Breast epithelium (tissue), 4 donors: ENCODE measurements around the gene IRF3. TPM values are rescaled to one million over a fixed set of nuclear protein-coding genes. Genes with fewer than 3 reads are reported as not detected.
"Not testable (repeated sequence)": the region's sequence is repeated elsewhere in the genome, so short reads cannot be mapped to it uniquely, and the experiment has no call there.

Experiments
- DNase-seq, 2 donors: peaks; one replicate each; pipeline ENCODE4 v3.0.0-alpha.2; 2019; ENCODE audit warnings: low spot score in 2 of 2
- H3K27ac ChIP-seq, 2 donors: fragments of 200-600 bp; sonication (generic) in 1 of 2; one replicate each; pipeline ENCODE4 v1.5.1; 2016 to 2019; ENCODE audit warnings: mild to moderate bottlenecking in 1 of 2
- H3K27me3 ChIP-seq, 2 donors: fragments of 200-600 bp; sonication (generic) in 1 of 2; one replicate each; pipeline versions ENCODE4 v1.5.1 to v1.6.0; 2017 to 2019; ENCODE audit warnings: control low read depth in 1 of 2, mild to moderate bottlenecking in 1 of 2
- H3K36me3 ChIP-seq: fragments of 200-600 bp; one replicate; pipeline ENCODE4 v1.5.1; 2019
- H3K4me1 ChIP-seq, 2 donors: fragments of 200-600 bp; sonication (generic); one replicate each; pipeline ENCODE4 v1.5.1; 2016 to 2019; ENCODE audit warnings: control low read depth in 1 of 2
- H3K4me3 ChIP-seq, 3 donors: fragments of 200-600 bp; sonication (generic); 1 replicate in 2 of 3; 2 replicates in 1 of 3; pipeline ENCODE4 v1.5.1; 2016 to 2019; ENCODE audit warnings: mild to moderate bottlenecking in 3 of 3, moderate library complexity in 2 of 3
- H3K9me3 ChIP-seq, 2 donors: fragments of 200-600 bp; sonication (generic) in 1 of 2; one replicate each; pipeline ENCODE4 v1.5.1; 2016 to 2019; ENCODE audit warnings: control low read depth in 1 of 2
- POLR2A ChIP-seq: fragments of 450-650 bp; IDR thresholded peaks from one replicate; pipeline ENCODE4 v1.6.1; 2016; ENCODE audit warnings: antibody characterized with exemption, mild to moderate bottlenecking, moderate library complexity
- POLR2AphosphoS5 ChIP-seq, 3 donors: sonication (generic); formaldehyde crosslinking; IDR thresholded peaks; one replicate each; pipeline ENCODE4 v1.6.1; 2017; ENCODE audit warnings: antibody characterized with exemption in 3 of 3
- intact Hi-C: fragments of 100-400 bp; cut with DNase I; formaldehyde crosslinking; loops from one replicate; pipeline ENCODE4 v1.15.1; 2023; ENCODE audit warnings: low total_unique reads
- total RNA-seq, 3 donors: library from RNA; depleted of rRNA; stranded (reverse); fragments of >200 nt; gene quantifications; one replicate each; pipeline ENCODE4 v1.1.0, GENCODE V29; 2016
- TF ChIP-seq, protein P1 (sequence below), 3 donors: fragments of 450-650 bp; IDR thresholded peaks; one replicate each; pipeline ENCODE4 v1.5.1; 2016 to 2017; ENCODE audit warnings: antibody characterized with exemption in 3 of 3, mild to moderate bottlenecking in 3 of 3, moderate library complexity in 3 of 3

Gene IRF3
- total RNA-seq, 3 donors from 2014 or later: 39.7 to 100 (median 52.4) TPM

GRCh38 chr19:49636233-49636932 lies 29.3 kb downstream of the IRF3 start:
- Histone ChIP-seq H3K4me1 (peaks cover 5 to 9% of the 10 kb centered on the region in 2 donors), H3K36me3 (no peaks in the 10 kb centered on the region), H3K9me3 (no peaks in the 10 kb centered on the region), H3K27ac (peak overlapping the region in 1 of 2 donors; percentile 50), H3K4me3 (no peak overlapping the region), H3K27me3 (no peaks in the 10 kb centered on the region)
- DNase-seq: no peak
- intact Hi-C loops: no loop called here
- TF ChIP-seq POLR2A: no peak
- TF ChIP-seq, protein P1, sequence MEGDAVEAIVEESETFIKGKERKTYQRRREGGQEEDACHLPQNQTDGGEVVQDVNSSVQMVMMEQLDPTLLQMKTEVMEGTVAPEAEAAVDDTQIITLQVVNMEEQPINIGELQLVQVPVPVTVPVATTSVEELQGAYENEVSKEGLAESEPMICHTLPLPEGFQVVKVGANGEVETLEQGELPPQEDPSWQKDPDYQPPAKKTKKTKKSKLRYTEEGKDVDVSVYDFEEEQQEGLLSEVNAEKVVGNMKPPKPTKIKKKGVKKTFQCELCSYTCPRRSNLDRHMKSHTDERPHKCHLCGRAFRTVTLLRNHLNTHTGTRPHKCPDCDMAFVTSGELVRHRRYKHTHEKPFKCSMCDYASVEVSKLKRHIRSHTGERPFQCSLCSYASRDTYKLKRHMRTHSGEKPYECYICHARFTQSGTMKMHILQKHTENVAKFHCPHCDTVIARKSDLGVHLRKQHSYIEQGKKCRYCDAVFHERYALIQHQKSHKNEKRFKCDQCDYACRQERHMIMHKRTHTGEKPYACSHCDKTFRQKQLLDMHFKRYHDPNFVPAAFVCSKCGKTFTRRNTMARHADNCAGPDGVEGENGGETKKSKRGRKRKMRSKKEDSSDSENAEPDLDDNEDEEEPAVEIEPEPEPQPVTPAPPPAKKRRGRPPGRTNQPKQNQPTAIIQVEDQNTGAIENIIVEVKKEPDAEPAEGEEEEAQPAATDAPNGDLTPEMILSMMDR (IDR thresholded peaks at IDR 0.05): no peak
- TF ChIP-seq POLR2AphosphoS5 (IDR thresholded peaks at IDR 0.05): no peak

DNA sequence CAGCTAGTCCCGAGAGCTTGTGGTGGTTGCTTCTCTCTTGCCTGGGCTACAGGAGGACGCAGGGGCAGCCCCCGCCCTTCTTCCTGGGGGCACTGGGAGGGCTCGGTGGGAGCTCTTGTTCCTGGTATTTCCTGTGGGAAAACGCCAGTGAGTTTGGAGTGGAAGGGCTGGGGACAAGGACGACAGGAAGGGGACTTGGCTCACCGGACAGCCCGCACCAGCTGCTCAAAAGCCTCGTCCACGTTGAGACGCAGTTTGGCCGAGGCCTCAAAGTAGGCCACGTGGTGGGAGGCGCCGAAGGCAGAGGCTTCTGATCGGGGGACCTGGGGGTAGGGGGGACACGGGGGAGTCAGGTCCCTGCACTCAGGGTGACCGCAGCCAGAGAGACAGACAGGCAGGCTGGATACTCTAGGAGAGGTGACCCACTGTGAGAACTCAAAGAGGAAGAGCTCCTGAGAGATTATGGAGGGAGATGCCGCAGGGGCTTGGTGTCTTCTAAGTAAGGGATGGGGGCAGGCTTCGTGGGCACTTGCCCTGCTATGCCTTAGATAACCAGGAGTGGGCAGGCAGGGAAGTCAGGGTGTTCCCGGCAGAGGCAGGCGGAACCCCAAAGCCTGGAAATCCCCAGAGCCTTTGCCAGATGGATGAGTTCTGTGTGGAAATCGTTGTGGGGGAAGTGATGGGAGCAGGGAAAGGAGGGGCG lies 30.0 kb downstream of the IRF3 start:
- H3K4me3 ChIP-seq: no peak overlapping the region
- TF ChIP-seq POLR2A: no peak
- TF ChIP-seq, protein P1 (IDR thresholded peaks at IDR 0.05): no peak
- no peak for TF ChIP-seq POLR2AphosphoS5 (IDR thresholded peaks at IDR 0.05)
- H3K9me3 ChIP-seq: no peaks in the 10 kb centered on the region
- no peak for DNase-seq
- intact Hi-C loops: no loop called here
- H3K27ac ChIP-seq: peak overlapping the region in 1 of 2 donors; percentile 50
- H3K36me3 ChIP-seq: no peaks in the 10 kb centered on the region
- H3K27me3 ChIP-seq: no peaks in the 10 kb centered on the region
- peaks cover 5 to 9% of the 10 kb centered on the region in 2 donors for H3K4me1 ChIP-seq

GRCh38 chr19:49633273-49633672 lies 32.4 kb downstream of the IRF3 start:
- H3K9me3 ChIP-seq, intact Hi-C loops, DNase-seq, H3K36me3 ChIP-seq, H3K4me1 ChIP-seq, H3K4me3 ChIP-seq, H3K27me3 ChIP-seq, H3K27ac ChIP-seq: not testable (repeated sequence)

- Histone ChIP-seq H3K4me3 (no peak overlapping the region), H3K27ac (no peak overlapping the region), H3K36me3 (no peaks in the 10 kb centered on the region), H3K9me3 (no peaks in the 10 kb centered on the region), H3K4me1 (no peaks in the 10 kb centered on the region), H3K27me3 (no peaks in the 10 kb centered on the region)
- no peak for DNase-seq
- TF ChIP-seq POLR2A (no peak), POLR2AphosphoS5 (IDR thresholded peaks at IDR 0.05) (no peak)
- TF ChIP-seq, protein P1 (IDR thresholded peaks at IDR 0.05): no peak
- intact Hi-C loops: no loop called here
Measured at GRCh38 chr19:49632576-49632975, 33.1 kb downstream of the IRF3 start.

GRCh38 chr19:49631610-49632192 lies 34.0 kb downstream of the IRF3 start:
- Histone ChIP-seq H3K36me3 (no peaks in the 10 kb centered on the region), H3K27ac (peak overlapping the region in 1 of 2 donors; percentile 61), H3K4me3 (no peak overlapping the region), H3K27me3 (no peaks in the 10 kb centered on the region), H3K4me1 (no peaks in the 10 kb centered on the region), H3K9me3 (no peaks in the 10 kb centered on the region)
- intact Hi-C loops: no loop called here
- TF ChIP-seq, protein P1 (IDR thresholded peaks at IDR 0.05): no peak
- TF ChIP-seq POLR2A (no peak), POLR2AphosphoS5 (IDR thresholded peaks at IDR 0.05) (no peak)
- DNase-seq: no peak
